Activated naive CD4-positive, alpha-beta T cell treated with anti-CD3 and anti-CD28 coated beads, Interleukin-2, amount 10 ng/mL, durations not matched to agents 7 days and 5 days (primary cell): ENCODE data around the gene COA8.

ENCODE experiments used
- CTCF ChIA-PET: fragments of 350-600 bp; sonication (Branson Sonifier 250); formaldehyde crosslinking; loops from one replicate; lab custom pipeline; 2021; ENCODE audit warnings: antibody characterized with exemption; lab: Charles Lee
- DNase-seq: peaks from one replicate; pipeline ENCODE4 v3.0.0-alpha.2; 2020
- H3K27ac Mint-ChIP-seq: one replicate; pipeline ENCODE4 v1.8.0; 2021; ENCODE audit warnings: mild to moderate bottlenecking, moderate library complexity, mixed read lengths
- H3K27me3 Mint-ChIP-seq: one replicate; pipeline ENCODE4 v1.8.0; 2021; ENCODE audit warnings: mild to moderate bottlenecking, mixed read lengths
- H3K36me3 Mint-ChIP-seq: one replicate; pipeline ENCODE4 v1.8.0; 2021; ENCODE audit warnings: mixed read lengths
- H3K4me1 Mint-ChIP-seq: one replicate; pipeline ENCODE4 v1.8.0; 2021; ENCODE audit warnings: mixed read lengths
- H3K4me3 Mint-ChIP-seq: one replicate; pipeline ENCODE4 v1.8.0; 2021; ENCODE audit warnings: mild to moderate bottlenecking, moderate library complexity, mixed read lengths
- H3K9me3 Mint-ChIP-seq: one replicate; pipeline ENCODE4 v1.8.0; 2021; ENCODE audit warnings: mixed read lengths

COA8 gene, protein sequence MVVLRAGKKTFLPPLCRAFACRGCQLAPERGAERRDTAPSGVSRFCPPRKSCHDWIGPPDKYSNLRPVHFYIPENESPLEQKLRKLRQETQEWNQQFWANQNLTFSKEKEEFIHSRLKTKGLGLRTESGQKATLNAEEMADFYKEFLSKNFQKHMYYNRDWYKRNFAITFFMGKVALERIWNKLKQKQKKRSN

DNA sequence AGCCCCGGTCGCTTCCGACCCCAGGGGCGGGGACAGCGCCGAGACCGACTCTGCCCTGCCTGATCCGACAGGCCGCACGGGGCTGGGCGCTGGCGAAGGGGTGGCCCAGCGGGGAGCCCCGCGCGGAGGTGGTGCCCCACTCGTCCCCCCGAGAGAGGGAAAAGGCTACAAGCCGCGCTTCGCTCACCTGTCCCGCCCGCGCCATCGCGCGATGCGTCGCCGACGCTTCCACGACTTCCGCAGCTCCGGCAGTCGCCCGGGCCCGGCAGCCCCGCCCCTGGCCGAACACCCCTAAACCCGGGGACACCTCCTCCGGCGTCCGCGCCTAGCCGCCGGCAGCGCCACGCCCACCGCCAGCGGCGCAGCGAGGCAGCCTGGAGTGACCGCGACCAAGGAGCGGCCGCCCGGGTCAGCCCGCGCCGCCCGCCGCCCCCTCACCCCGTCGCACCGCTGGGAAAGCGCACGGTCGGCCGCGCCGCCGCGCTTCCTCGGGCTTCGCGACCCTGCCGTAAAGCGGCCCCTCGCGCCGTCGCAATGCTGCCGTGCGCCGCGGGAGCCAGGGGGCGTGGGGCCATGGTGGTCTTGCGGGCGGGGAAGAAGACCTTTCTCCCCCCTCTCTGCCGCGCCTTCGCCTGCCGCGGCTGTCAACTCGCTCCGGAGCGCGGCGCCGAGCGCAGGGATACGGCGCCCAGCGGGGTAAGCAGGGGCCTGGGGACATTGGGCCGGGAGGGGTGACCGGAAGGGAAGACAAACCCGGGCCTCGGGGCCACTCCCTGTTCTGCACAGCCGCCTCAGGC, at the start of gene COA8, which contains the start of gene BAG5:
Gene COA8 (plus strand): TSS at position 532 of the 797 bp plus-strand sequence. CDS start 42 bp downstream, at position 574.
Gene BAG5 (minus strand): TSS at position 229 of the 797 bp plus-strand sequence. CDS start 1,493 bp downstream, outside the sequence.
- CTCF ChIA-PET, result interaction anchor here (1.3 to 1.6 kb wide), 3 partner anchors 9 to 171 kb away, joined by 3 to 5 read pairs (median 4); no protein-coding TSS in a partner anchor
- peak within 1 kb of the TSS; percentile 94 for H3K27ac Mint-ChIP-seq

DNA sequence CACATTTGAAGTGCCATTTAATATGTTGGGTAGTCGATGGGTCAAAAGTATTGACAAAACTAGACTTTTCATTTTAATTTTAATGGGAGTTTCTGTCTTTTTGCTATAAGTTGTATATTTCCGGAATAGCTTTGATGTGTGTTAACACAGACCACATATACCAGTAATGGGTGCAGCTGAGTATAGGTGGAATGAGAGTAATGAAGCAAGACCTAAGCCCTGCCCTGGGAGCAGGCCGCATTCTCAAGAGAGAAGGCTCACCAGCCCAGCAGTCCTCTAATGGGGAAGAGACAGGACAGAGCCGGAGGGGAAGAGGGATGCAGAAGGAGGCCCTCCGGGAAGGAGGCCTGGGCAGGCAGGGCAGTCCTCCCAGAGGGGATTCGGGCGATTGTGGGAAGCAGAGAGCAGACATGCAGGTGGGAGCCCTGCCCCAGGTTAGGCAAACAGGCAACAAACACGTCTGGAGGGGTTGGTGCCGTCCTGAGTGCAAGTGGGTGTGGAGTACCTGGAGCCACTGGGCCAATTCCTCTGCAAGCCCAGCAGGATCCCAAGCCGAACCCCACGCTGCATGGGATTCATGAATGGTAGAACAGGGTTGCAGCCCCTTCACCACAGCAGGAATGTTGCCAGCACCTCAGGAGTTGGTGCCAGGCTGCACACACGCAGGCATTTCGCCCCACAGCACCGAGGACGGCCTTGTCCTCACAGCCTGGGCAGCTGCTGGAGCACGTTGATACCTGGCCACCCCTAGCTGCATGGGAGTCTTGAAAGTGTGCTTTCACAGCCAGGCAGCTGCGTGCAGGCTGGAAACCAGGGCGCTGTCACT, 48.0 kb upstream of the COA8 start:
- Mint-ChIP-seq H3K27me3 (peaks cover 13% of the 10 kb centered on the region), H3K9me3 (no peaks in the 10 kb centered on the region), H3K27ac (no peak overlapping the region), H3K4me1 (peaks cover 18% of the 10 kb centered on the region), H3K36me3 (peaks cover 2% of the 10 kb centered on the region), H3K4me3 (no peak overlapping the region)
- no peak for DNase-seq
- CTCF ChIA-PET, result no interaction called here

More for the DNA sequence above, at the start of gene COA8, which contains the start of gene BAG5:
- Mint-ChIP-seq H3K4me1 (peaks cover 62% of the 10 kb centered on the region), H3K4me3 (peak within 1 kb of the TSS; percentile 91), H3K27me3 (no peaks in the 10 kb centered on the region), H3K9me3 (no peaks in the 10 kb centered on the region), H3K36me3 (peaks cover 31% of the 10 kb centered on the region)
- peak; percentile 91 for DNase-seq

DNA sequence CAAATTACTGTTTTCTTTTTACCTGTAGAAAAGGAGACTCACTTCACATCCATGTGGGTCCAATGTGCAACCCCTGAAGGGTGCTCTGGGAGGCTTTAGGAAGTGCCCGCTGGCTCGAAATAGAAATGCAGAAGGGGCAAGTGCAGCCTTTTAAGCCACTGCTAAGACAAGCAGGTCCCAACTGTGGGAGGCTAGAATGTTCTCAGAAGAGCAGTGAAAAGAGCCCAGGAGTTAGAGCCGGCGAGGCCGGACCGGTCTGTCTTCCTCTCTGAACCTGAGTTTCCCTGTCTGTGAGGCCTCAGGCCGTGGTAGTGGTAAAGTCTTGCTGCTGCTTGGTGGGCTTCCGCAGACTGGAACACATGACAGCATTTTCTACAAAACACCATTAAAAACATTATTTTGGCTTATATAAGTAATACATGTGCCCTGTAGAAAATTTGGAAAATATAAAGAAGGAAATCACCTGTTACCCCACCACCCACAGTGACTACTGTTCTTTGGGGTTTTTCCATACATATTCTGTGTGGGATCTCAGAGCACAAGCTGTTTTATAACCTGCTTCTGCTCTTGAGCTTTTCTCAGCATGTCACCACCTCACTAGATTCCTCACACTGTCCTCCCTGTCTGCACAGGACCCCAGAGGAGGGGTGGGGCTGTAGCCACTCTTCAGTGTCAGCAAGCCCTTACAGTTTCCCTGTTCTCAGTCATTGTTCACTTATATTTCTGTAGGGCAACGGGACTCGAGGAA, 46.2 kb upstream of the COA8 start:
- DNase-seq, result no peak
- H3K4me3 Mint-ChIP-seq, result no peak overlapping the region
- CTCF ChIA-PET, result interaction anchor here (1.0 to 2.8 kb wide), 3 partner anchors 24 to 31 kb away, joined by 3 to 12 read pairs (median 9); no protein-coding TSS in a partner anchor
- H3K4me1 Mint-ChIP-seq, result peaks cover 19% of the 10 kb centered on the region
- no peaks in the 10 kb centered on the region for H3K9me3 Mint-ChIP-seq
- no peak overlapping the region for H3K27ac Mint-ChIP-seq
- H3K27me3 Mint-ChIP-seq, result peaks cover 29% of the 10 kb centered on the region
- H3K36me3 Mint-ChIP-seq, result no peaks in the 10 kb centered on the region

DNA sequence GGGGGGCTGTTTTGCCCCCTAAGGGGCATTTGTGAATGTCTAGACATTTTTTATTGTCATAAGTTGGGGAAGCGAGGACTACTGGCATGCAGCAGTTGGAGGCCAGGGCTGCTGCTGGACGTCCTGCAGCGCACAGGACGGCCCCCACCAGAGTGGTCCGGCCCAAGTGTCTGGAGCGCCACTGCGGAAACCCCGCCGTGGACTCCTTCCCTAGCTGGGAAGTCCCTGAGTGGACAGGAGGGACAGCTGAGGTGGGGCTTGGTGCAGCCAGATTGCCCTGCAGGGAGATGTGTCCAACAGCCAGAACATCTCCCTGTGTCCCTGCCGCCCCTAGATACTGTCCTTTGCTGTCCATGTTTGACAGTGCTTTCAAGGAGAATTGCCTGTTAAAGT, 45.6 kb upstream of the COA8 start:
- CTCF ChIA-PET, result interaction anchor here (1.0 to 2.8 kb wide), 4 partner anchors 17 to 30 kb away, joined by 3 to 12 read pairs (median 8); no protein-coding TSS in a partner anchor
- no peak for DNase-seq
- Mint-ChIP-seq H3K36me3 (no peaks in the 10 kb centered on the region), H3K4me3 (no peak overlapping the region), H3K27me3 (peaks cover 35% of the 10 kb centered on the region), H3K4me1 (peaks cover 20% of the 10 kb centered on the region), H3K9me3 (no peaks in the 10 kb centered on the region), H3K27ac (no peak overlapping the region)

DNA sequence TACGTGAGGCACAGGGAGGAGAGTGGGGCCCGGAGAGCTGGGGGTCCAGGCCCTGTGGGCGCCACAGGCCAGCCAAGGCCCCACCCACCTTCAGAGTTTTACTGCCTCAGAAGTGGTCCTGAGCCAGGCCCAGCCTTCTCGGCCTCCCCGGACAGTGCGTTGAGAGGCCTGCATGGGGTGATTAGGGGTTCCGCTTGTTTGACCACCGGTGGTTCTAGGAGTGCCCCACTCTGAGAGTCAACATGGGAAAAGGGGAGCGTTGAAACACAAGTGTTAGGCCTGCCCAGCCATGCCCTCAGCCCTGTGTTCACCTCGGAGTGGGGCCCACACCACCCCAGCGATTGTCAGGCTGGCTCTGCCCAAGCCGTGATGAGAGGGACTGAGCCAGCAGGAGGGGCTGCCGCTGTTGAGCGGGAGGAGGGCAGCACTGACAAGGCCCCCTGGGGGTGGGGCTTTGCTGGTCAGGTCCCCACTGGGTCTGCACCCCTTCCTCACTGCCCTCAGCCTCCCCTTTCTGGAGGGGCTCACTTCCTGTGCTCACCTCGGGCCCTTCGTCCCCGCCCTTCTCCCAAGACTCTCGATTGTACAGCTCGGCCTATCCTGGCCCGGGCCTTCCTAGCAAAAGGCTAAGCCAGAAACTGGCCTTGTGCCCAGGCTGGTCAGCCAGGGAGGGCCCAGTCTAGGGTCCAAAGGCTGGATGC, 44.9 kb upstream of the COA8 start:
- Mint-ChIP-seq H3K9me3 (no peaks in the 10 kb centered on the region), H3K4me3 (no peak overlapping the region), H3K27me3 (peaks cover 40% of the 10 kb centered on the region), H3K36me3 (no peaks in the 10 kb centered on the region), H3K27ac (no peak overlapping the region), H3K4me1 (peaks cover 21% of the 10 kb centered on the region)
- CTCF ChIA-PET, result interaction anchor here (1.0 to 3.8 kb wide), 13 partner anchors 11 to 53 kb away, joined by 3 to 33 read pairs (median 8); partner anchors contain the start of gene TRMT61A
- no peak for DNase-seq

DNA sequence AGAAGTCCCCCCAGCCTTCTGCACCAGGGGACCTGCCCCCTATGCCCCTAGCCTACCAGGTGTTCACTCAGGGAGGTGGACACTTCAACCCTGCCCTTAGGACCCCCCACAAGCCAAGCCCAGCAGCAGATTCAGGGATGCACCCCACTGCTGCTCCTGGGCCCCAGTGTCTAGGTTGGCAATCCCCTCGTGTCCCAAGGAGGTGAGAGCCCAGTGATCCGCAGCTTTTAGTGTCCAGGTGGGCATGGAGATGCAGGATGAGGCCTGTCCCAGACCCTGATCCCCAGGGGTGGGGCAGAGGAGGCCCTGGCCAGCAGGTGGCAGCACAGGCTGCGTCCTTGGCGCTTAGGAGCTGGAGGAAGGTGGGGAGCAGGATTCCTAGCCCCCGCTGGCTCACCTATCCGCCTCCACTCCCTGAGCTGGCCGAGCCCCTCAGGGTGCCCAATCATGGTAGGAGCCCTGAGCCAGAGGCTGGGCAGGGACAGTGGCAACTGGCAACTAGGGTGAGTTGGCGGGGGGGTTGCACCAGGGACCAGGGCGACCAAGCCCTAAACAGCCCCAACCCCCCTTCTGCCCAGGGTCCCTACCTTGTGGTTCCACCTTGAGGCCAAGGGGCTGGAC, 44.2 kb upstream of the COA8 start:
- H3K4me1 Mint-ChIP-seq, result peaks cover 22% of the 10 kb centered on the region
- H3K36me3 Mint-ChIP-seq, result no peaks in the 10 kb centered on the region
- H3K4me3 Mint-ChIP-seq, result no peak overlapping the region
- H3K27me3 Mint-ChIP-seq, result peaks cover 47% of the 10 kb centered on the region
- CTCF ChIA-PET, result interaction anchor here (0.6 to 3.8 kb wide), 16 partner anchors 8 to 54 kb away, joined by 3 to 33 read pairs (median 4); partner anchors contain the start of gene TRMT61A
- H3K9me3 Mint-ChIP-seq, result no peaks in the 10 kb centered on the region
- DNase-seq, result peak; percentile 73
- no peak overlapping the region for H3K27ac Mint-ChIP-seq

DNA sequence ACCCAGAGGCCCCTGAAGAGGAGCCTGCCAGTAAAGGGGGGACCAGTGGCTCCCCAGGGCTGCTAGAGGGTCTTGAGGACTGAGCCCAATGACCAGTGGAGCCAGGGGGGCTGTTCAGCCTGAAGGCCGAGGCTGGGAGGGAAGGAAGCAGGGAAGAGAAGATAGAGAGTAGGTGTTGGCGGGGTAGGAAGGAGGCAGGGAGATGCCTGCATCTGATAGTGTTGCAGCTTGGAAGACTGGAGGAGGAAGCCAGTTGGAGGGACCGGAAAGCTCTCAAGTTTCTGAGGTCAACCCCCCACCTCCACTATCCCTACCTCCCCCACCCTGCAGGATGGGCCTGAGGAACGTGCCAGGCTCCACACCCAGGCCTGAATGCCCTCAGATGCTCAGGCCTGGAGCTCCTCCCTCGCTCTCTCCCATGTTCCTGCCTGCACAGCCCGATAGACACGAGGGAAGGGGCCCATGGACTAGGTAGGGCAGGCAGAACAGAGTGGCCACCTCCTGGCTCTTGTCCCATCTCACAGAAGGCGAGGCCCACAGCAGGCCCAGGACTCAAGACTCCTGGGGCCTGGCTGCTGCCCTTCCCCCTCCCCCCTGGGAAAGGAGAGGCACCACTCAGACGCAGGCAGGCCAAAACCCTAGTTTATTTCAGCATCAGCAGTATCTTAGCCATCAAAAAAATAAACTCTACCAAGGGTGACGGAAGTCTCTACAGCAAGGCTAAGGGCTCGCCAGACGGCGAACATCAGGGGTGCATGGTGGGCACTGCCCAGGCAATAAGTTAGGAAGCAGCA, 43.5 kb upstream of the COA8 start:
- peaks cover 25% of the 10 kb centered on the region for H3K4me1 Mint-ChIP-seq
- no peaks in the 10 kb centered on the region for H3K9me3 Mint-ChIP-seq
- H3K27me3 Mint-ChIP-seq, result peaks cover 54% of the 10 kb centered on the region
- H3K27ac Mint-ChIP-seq, result no peak overlapping the region
- H3K4me3 Mint-ChIP-seq, result peak overlapping the region; percentile 27
- CTCF ChIA-PET, result interaction anchor here (0.6 to 3.8 kb wide), 16 partner anchors 9 to 54 kb away, joined by 3 to 33 read pairs (median 4); partner anchors contain the start of gene TRMT61A
- DNase-seq, result no peak
- no peaks in the 10 kb centered on the region for H3K36me3 Mint-ChIP-seq

DNA sequence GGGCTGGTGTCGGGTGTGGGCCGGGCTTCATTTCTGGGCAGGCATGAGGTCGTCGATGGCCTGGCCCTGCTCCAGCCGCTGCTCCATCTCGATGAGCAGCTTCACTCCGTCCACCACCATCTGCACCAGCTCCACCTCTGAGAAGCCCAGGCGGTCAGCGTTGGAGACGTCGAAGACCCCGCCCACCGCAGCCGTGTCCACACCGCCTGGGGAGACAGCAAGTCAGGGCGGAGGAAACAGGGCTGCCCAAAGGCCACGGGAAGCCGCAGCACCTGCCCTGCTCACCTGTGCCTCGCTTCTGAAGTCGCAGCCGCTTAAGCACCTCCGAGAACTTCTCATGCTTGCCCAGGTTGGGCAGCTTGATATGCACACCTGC, 42.9 kb upstream of the COA8 start:
- Mint-ChIP-seq H3K4me3 (peak overlapping the region; percentile 15), H3K36me3 (no peaks in the 10 kb centered on the region), H3K27me3 (peaks cover 60% of the 10 kb centered on the region), H3K4me1 (peaks cover 21% of the 10 kb centered on the region), H3K27ac (no peak overlapping the region), H3K9me3 (no peaks in the 10 kb centered on the region)
- CTCF ChIA-PET, result interaction anchor here (1.8 to 3.8 kb wide), 4 partner anchors 9 to 27 kb away, joined by 12 to 33 read pairs (median 20); partner anchors contain the start of gene TRMT61A
- no peak for DNase-seq

DNA sequence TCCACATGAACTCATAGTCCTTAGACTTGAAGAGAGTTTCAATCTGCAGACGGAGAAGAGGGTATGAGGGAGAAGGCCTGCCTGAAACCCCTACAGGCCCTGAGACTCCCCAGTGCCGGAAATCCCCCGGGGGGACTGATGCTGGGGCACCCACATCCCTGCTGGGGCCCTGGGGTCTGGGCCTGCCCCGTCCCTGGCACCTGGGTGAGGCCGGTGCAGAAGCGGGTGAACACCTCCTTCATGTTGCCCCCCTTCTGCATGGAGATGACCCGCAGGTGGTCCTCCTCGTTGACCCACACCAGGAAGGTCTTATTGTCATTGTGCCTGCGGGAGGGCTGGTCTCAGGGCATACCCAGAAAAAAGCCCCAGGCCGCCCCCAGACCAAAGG, 42.5 kb upstream of the COA8 start:
- H3K4me1 Mint-ChIP-seq, result peaks cover 20% of the 10 kb centered on the region
- no peak overlapping the region for H3K27ac Mint-ChIP-seq
- no peaks in the 10 kb centered on the region for H3K36me3 Mint-ChIP-seq
- no peaks in the 10 kb centered on the region for H3K9me3 Mint-ChIP-seq
- CTCF ChIA-PET, result interaction anchor here (1.0 to 3.8 kb wide), 5 partner anchors 8 to 44 kb away, joined by 4 to 33 read pairs (median 4); partner anchors contain the start of gene TRMT61A
- DNase-seq, result no peak
- H3K4me3 Mint-ChIP-seq, result peak overlapping the region; percentile 15
- peaks cover 63% of the 10 kb centered on the region for H3K27me3 Mint-ChIP-seq

DNA sequence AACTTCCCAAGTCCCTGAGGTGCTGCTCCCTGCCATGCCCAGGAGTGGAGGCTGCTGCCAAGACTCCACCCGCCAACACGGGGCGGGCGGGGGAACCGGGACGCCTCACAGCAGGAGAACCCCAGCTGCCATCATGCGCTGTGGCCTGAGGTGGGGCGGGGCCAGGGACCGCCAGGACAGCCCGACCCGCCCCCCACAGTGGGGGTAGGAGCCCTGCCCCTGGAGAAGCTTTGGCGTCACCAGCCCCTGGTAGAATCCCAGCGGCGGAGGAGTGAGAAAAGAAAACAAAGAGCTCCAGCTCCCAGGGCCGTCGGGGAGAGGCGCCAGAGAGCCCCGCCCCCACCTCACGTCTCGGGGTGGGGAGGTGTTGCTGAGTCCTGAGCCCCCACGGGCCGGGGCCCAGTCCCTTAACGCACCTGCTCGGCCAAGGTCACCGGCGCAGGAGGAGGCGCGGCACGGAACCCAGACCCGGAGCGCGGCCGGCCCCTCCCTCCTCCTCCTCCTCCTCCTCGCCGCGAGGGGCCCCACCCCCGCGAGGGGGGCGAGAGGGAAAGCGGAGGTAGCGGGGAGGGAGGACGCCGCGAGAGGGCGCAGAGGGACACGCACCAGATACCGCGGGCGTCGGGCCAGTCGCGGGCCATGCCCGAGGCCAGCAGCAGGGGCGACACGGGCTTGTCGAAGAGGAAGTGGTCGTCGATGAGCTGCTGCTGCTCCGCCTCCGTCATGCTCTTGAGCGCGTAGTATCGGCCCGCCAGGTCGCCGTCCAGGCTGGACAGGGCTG, 41.9 kb upstream of the COA8 start:
- Mint-ChIP-seq H3K27ac (no peak overlapping the region), H3K9me3 (no peaks in the 10 kb centered on the region), H3K4me3 (peak overlapping the region; percentile 63), H3K27me3 (peaks cover 69% of the 10 kb centered on the region), H3K4me1 (peaks cover 21% of the 10 kb centered on the region), H3K36me3 (no peaks in the 10 kb centered on the region)
- peak; percentile 81 for DNase-seq
- CTCF ChIA-PET, result interaction anchor here (1.0 to 3.8 kb wide), 5 partner anchors 18 to 126 kb away, joined by 4 to 33 read pairs (median 4); no protein-coding TSS in a partner anchor

DNA sequence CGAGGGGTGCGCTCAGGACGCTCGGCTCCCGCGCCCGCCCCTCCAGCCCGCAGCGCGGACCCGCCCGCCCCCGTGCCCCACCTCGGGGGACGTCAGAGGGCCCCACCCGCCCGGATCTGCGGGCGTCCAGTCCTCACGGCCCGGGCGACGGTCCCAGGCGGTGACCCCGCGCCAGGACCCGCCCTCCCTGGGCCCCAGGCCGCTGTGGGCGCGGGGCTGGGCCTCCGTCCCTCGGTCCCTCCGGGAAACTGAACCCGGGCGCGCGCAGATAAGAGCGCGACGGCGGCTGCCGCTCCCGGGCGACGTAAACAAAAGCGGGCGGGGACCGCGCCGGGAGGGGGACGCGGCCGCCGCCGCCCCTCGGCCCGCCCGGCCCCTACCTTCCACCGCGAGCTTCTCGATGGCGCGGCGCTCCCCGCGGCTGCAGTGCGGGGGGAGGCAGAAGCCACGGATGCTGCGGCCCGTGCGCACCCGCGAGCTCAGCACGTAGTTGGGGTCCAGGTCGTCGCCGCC, 41.3 kb upstream of the COA8 start:
- H3K27ac Mint-ChIP-seq, result no peak overlapping the region
- H3K36me3 Mint-ChIP-seq, result no peaks in the 10 kb centered on the region
- peak; percentile 46 for DNase-seq
- CTCF ChIA-PET, result interaction anchor here (1.0 to 3.8 kb wide), 5 partner anchors 17 to 127 kb away, joined by 4 to 33 read pairs (median 4); no protein-coding TSS in a partner anchor
- H3K9me3 Mint-ChIP-seq, result no peaks in the 10 kb centered on the region
- H3K4me3 Mint-ChIP-seq, result peak overlapping the region; percentile 63
- H3K27me3 Mint-ChIP-seq, result peaks cover 76% of the 10 kb centered on the region
- H3K4me1 Mint-ChIP-seq, result peaks cover 21% of the 10 kb centered on the region
